ENCODE results near the gene ULK1. TPM values are rescaled to one million over a fixed set of nuclear protein-coding genes. Genes with fewer than 3 reads are reported as not detected.

ULK1 gene
- polyA plus RNA-seq, 1 donor (not counting 4 experiments of a cell fraction or from before 2014, with no cell fraction given), result 2.3 TPM

DNA sequence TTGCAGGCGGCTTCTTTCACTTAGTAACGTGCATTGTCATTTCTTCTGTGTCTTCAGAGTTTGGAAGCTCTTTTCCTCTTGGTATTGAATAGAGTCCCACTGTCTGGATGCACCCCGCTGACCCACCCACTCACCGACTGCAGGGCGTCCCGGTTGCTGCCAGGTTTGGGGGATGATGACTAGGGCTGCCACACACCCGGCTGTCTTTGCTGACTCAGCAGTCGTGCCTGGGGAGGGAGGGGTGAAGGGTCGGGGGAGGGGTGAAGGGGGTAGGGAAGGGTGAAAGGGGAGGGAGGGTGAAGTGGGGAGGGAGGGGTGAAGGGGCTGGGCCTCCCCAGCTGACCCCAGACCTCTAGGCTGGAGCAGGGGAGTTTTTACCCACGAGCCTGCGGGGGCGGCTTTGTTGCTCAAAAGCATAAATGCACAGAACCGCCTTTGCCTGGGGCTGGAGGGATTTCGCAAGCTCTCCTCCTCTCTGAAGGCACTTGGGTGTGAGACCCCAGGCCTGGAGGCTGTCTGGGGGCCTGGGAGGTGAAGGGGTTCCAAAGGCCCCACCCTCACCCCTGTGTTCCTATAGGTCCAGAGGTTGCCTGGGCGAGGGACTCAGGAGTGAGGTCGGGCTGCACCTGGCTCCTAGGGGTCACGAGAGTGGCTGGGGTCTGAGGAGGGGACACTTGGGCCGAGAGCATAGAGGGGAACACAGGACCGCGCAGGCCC, 31.3 kb upstream of the ULK1 start:
- DNase-seq (ENCODE audit: low read depth, low spot score) (no peak), FAIRE-seq (no peak)
- no peak overlapping the region for H3K9ac ChIP-seq (ENCODE audit: control insufficient read depth, extremely low read depth, insufficient read depth, low read length)
- H3K27ac ChIP-seq (ENCODE audit: control insufficient read depth, insufficient read depth, low read length), result no peak overlapping the region
- no peaks in the 10 kb centered on the region for H3K9me3 ChIP-seq (ENCODE audit: control insufficient read depth, low read depth, low read length)
- TF ChIP-seq EZH2 (IDR thresholded peaks at IDR 0.05; ENCODE audit: low read length), result no peak
- TF ChIP-seq, protein P1, sequence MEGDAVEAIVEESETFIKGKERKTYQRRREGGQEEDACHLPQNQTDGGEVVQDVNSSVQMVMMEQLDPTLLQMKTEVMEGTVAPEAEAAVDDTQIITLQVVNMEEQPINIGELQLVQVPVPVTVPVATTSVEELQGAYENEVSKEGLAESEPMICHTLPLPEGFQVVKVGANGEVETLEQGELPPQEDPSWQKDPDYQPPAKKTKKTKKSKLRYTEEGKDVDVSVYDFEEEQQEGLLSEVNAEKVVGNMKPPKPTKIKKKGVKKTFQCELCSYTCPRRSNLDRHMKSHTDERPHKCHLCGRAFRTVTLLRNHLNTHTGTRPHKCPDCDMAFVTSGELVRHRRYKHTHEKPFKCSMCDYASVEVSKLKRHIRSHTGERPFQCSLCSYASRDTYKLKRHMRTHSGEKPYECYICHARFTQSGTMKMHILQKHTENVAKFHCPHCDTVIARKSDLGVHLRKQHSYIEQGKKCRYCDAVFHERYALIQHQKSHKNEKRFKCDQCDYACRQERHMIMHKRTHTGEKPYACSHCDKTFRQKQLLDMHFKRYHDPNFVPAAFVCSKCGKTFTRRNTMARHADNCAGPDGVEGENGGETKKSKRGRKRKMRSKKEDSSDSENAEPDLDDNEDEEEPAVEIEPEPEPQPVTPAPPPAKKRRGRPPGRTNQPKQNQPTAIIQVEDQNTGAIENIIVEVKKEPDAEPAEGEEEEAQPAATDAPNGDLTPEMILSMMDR (optimal IDR thresholded peaks at IDR 0.05 in 1 of 3, IDR thresholded peaks at IDR 0.05 in 1 of 3, conservative IDR thresholded peaks at IDR 0.05 in 1 of 3; ENCODE audit: extremely low read depth in 1 of 3, insufficient read depth in 2 of 3, low read length in 3 of 3), result no peak
- H4K20me1 ChIP-seq (ENCODE audit: control insufficient read depth, extremely low read depth, insufficient read depth, low read length), result no peaks in the 10 kb centered on the region
- peaks cover 28% of the 10 kb centered on the region for H3K4me1 ChIP-seq (ENCODE audit: control insufficient read depth, extremely low read depth, insufficient read depth, low read length)
- H3K36me3 ChIP-seq (ENCODE audit: control insufficient read depth in 2 of 2, extremely low read depth in 1 of 2, insufficient read depth in 2 of 2, low read length in 2 of 2), result no peaks in the 10 kb centered on the region
- H3K79me2 ChIP-seq (ENCODE audit: control insufficient read depth, insufficient read depth, low read length), result no peaks in the 10 kb centered on the region
- H2AFZ ChIP-seq (ENCODE audit: control insufficient read depth, low read length), result no peak overlapping the region
- no peak overlapping the region for H3K4me3 ChIP-seq (ENCODE audit: control insufficient read depth in 2 of 3, extremely low read depth in 1 of 3, insufficient read depth in 2 of 3, low read depth in 1 of 3, low read length in 3 of 3)
- H3K27me3 ChIP-seq (ENCODE audit: control insufficient read depth, extremely low read depth, insufficient read depth, low read length), result no peaks in the 10 kb centered on the region
- no peaks in the 10 kb centered on the region for H3K9me1 ChIP-seq (ENCODE audit: control insufficient read depth, extremely low read depth, insufficient read depth, low read length)
- dilution Hi-C loops (cut with MboI; ENCODE audit: extremely low pct_ligation_motif_present, low sequenced_read_pairs), result no loop called here
- H3K4me2 ChIP-seq (ENCODE audit: control insufficient read depth, extremely low read depth, insufficient read depth, low read depth, low read length), result peak overlapping the region; percentile 43

DNA sequence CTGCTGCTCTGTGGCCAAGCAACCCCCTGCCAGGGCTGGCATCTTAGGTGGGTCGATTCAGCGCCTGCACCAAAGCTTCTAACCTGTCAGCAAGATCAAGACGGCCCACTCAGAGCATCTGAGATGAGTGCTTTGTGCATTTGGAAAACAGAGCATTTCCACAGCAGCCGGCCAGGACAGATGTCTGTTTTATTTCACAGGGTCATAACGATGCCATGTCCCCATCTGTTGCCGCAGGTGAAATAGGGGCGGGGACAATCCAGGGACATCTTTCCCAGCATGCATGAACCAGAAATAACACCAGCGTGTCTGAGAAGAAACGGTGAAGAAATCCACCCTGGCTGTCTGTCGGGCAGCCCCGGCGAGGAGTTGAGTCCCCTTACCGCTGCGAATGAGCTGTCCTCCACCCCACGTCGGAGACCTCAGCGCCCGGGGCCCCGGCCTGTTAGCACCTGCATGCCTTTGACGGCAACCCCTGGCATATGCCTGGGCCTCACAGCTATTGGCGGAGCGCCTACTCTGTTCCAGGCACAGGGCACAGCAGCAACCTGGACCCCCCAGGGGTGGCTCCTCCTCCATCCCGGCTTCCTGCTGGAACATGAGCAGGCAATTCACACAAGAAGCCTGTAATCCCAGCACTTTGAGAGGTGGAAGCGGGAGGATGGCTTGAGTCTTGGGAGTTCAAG, 30.6 kb upstream of the ULK1 start:
- no peak overlapping the region for H3K27ac ChIP-seq (ENCODE audit: control insufficient read depth, insufficient read depth, low read length)
- H4K20me1 ChIP-seq (ENCODE audit: control insufficient read depth, extremely low read depth, insufficient read depth, low read length), result no peaks in the 10 kb centered on the region
- no peak overlapping the region for H2AFZ ChIP-seq (ENCODE audit: control insufficient read depth, low read length)
- H3K36me3 ChIP-seq (ENCODE audit: control insufficient read depth in 2 of 2, extremely low read depth in 1 of 2, insufficient read depth in 2 of 2, low read length in 2 of 2), result no peaks in the 10 kb centered on the region
- no peaks in the 10 kb centered on the region for H3K9me1 ChIP-seq (ENCODE audit: control insufficient read depth, extremely low read depth, insufficient read depth, low read length)
- H3K4me3 ChIP-seq (ENCODE audit: control insufficient read depth in 2 of 3, extremely low read depth in 1 of 3, insufficient read depth in 2 of 3, low read depth in 1 of 3, low read length in 3 of 3), result no peak overlapping the region
- dilution Hi-C loops (cut with MboI; ENCODE audit: extremely low pct_ligation_motif_present, low sequenced_read_pairs), result no loop called here
- FAIRE-seq (no peak), DNase-seq (ENCODE audit: low read depth, low spot score) (no peak)
- no peaks in the 10 kb centered on the region for H3K9me3 ChIP-seq (ENCODE audit: control insufficient read depth, low read depth, low read length)
- H3K4me2 ChIP-seq (ENCODE audit: control insufficient read depth, extremely low read depth, insufficient read depth, low read depth, low read length), result peak overlapping the region; percentile 43
- H3K27me3 ChIP-seq (ENCODE audit: control insufficient read depth, extremely low read depth, insufficient read depth, low read length), result no peaks in the 10 kb centered on the region
- peaks cover 28% of the 10 kb centered on the region for H3K4me1 ChIP-seq (ENCODE audit: control insufficient read depth, extremely low read depth, insufficient read depth, low read length)
- H3K9ac ChIP-seq (ENCODE audit: control insufficient read depth, extremely low read depth, insufficient read depth, low read length), result no peak overlapping the region
- TF ChIP-seq, protein P1 (optimal IDR thresholded peaks at IDR 0.05 in 1 of 3, IDR thresholded peaks at IDR 0.05 in 1 of 3, conservative IDR thresholded peaks at IDR 0.05 in 1 of 3; ENCODE audit: extremely low read depth in 1 of 3, insufficient read depth in 2 of 3, low read length in 3 of 3), result no peak
- no peak for TF ChIP-seq EZH2 (IDR thresholded peaks at IDR 0.05; ENCODE audit: low read length)
- no peaks in the 10 kb centered on the region for H3K79me2 ChIP-seq (ENCODE audit: control insufficient read depth, insufficient read depth, low read length)
